HG02623 (cell line): Measurements from ENCODE around the gene NLGN2.

ENCODE experiments used
- ATAC-seq: cut with Tn5 transposase; IDR thresholded peaks from one replicate; pipeline ENCODE4 v1.9.1; 2021; ENCODE audit warnings: moderate library complexity; ENCODE audit not compliant: unreplicated experiment

NLGN2 gene

GRCh38 chr17:7391307-7391706, 16.3 kb upstream of the NLGN2 start:
- no peak for ATAC-seq

- no peak for ATAC-seq
Observed at GRCh38 chr17:7392696-7393612, 14.7 kb upstream of the NLGN2 start.

GRCh38 chr17:7393613-7394451, 13.8 kb upstream of the NLGN2 start:
- ATAC-seq: peak; percentile 43

- ATAC-seq: peak; percentile 58
Observed at GRCh38 chr17:7394452-7395191, 13.0 kb upstream of the NLGN2 start, which contains the start of gene PLSCR3. TSS of gene PLSCR3 (minus strand) at chr17:7394525. CDS start at chr17:7394110, 415 bp downstream.

- ATAC-seq: no peak
Observed at GRCh38 chr17:7396147-7396546, 11.5 kb upstream of the NLGN2 start.

- ATAC-seq: no peak
Observed at GRCh38 chr17:7398612-7399011, 9.0 kb upstream of the NLGN2 start.

- no peak for ATAC-seq
Observed at GRCh38 chr17:7403043-7403726, 4.5 kb upstream of the NLGN2 start.

- ATAC-seq: no peak
Observed at GRCh38 chr17:7403727-7403976, 4.0 kb upstream of the NLGN2 start.

GRCh38 chr17:7403977-7404736, 3.5 kb upstream of the NLGN2 start, which contains the start of gene TMEM256:
TSS of gene TMEM256 (minus strand) at chr17:7404097. CDS start at chr17:7404084, 13 bp downstream.
- peak; percentile 93 for ATAC-seq

GRCh38 chr17:7404737-7405349, 2.8 kb upstream of the NLGN2 start:
- no peak for ATAC-seq

GRCh38 chr17:7405350-7406234, 2.1 kb upstream of the NLGN2 start:
- ATAC-seq: no peak

- no peak for ATAC-seq
Observed at GRCh38 chr17:7406235-7406825, 1.3 kb upstream of the NLGN2 start.

- ATAC-seq: no peak
Observed at GRCh38 chr17:7407082-7407481, 563 bp upstream of the NLGN2 start.

GRCh38 chr17:7408252-7408727, 645 bp downstream of the NLGN2 start:
- no peak for ATAC-seq

- no peak for ATAC-seq
Observed at GRCh38 chr17:7408863-7409262, 1.2 kb downstream of the NLGN2 start.

- no peak for ATAC-seq
Observed at GRCh38 chr17:7409716-7410115, 2.1 kb downstream of the NLGN2 start.

GRCh38 chr17:7410634-7411426, 3.2 kb downstream of the NLGN2 start:
- no peak for ATAC-seq
